ENCODE results near the gene IFITM10. TPM values are rescaled to one million over a fixed set of nuclear protein-coding genes. Genes with fewer than 3 reads are reported as not detected.
A peak's percentile ranks its signal among the peaks of the same experiment; 100 is the strongest.

The IFITM10 gene
- total RNA-seq, 3 donors from 2014 or later = 0.46 to 2.8 (median 1.9) TPM

GRCh38 chr11:1752907-1753228 lies 2.5 kb upstream of the IFITM10 start:
- ATAC-seq = no peak
- no peak for TF ChIP-seq CTCF (IDR thresholded peaks at IDR 0.05)
- H3K36me3 ChIP-seq (ENCODE audit: low read depth) = peaks cover 10% of the 10 kb centered on the region
- intact Hi-C loops (cut with DNase I, micrococcal nuclease) = no loop called here
- H3K4me1 ChIP-seq (ENCODE audit: low read depth) = peaks cover 7% of the 10 kb centered on the region
- no peak for DNase-seq
- H3K4me3 ChIP-seq = no peak overlapping the region
- H3K9me3 ChIP-seq = no peaks in the 10 kb centered on the region

GRCh38 chr11:1751999-1752906 lies 1.9 kb upstream of the IFITM10 start:
- Histone ChIP-seq H3K4me1 (ENCODE audit: low read depth) (peaks cover 6% of the 10 kb centered on the region), H3K36me3 (ENCODE audit: low read depth) (peaks cover 6% of the 10 kb centered on the region), H3K9me3 (no peaks in the 10 kb centered on the region), H3K4me3 (no peak overlapping the region)
- intact Hi-C loops (cut with DNase I, micrococcal nuclease) = no loop called here
- DNase-seq (peak in 1 of 3 donors; percentile 58), ATAC-seq (no peak)
- no peak for TF ChIP-seq CTCF (IDR thresholded peaks at IDR 0.05)

GRCh38 chr11:1751531-1751921 lies 1.1 kb upstream of the IFITM10 start:
- ATAC-seq (no peak), DNase-seq (no peak)
- Histone ChIP-seq H3K9me3 (no peaks in the 10 kb centered on the region), H3K4me3 (no peak overlapping the region), H3K4me1 (ENCODE audit: low read depth) (no peaks in the 10 kb centered on the region), H3K36me3 (ENCODE audit: low read depth) (no peaks in the 10 kb centered on the region)
- no peak for TF ChIP-seq CTCF (IDR thresholded peaks at IDR 0.05)
- intact Hi-C loops (cut with DNase I, micrococcal nuclease) = no loop called here

- Histone ChIP-seq H3K4me3 (no peak overlapping the region), H3K4me1 (ENCODE audit: low read depth) (no peaks in the 10 kb centered on the region), H3K9me3 (no peaks in the 10 kb centered on the region), H3K36me3 (ENCODE audit: low read depth) (no peaks in the 10 kb centered on the region)
- peak; percentile 12 for ATAC-seq
- intact Hi-C loops (cut with DNase I, micrococcal nuclease) = no loop called here
- no peak for TF ChIP-seq CTCF (IDR thresholded peaks at IDR 0.05)
- DNase-seq = no peak
Observed at GRCh38 chr11:1750840-1751530, 590 bp upstream of the IFITM10 start.

GRCh38 chr11:1749395-1750351 lies 722 bp downstream of the IFITM10 start:
- peak; percentile 14 for ATAC-seq
- no peak overlapping the region for H3K4me3 ChIP-seq

More at GRCh38 chr11:1749395-1750351, 722 bp downstream of the IFITM10 start:
- no peaks in the 10 kb centered on the region for H3K9me3 ChIP-seq
- no peaks in the 10 kb centered on the region for H3K4me1 ChIP-seq (ENCODE audit: low read depth)
- intact Hi-C loops (cut with DNase I, micrococcal nuclease) = no loop called here
- no peak for TF ChIP-seq CTCF (IDR thresholded peaks at IDR 0.05)
- DNase-seq = no peak
- H3K36me3 ChIP-seq (ENCODE audit: low read depth) = no peaks in the 10 kb centered on the region
